SKM-1 treated with dmso at 0.1 percent for 144 hours (cell line): Measurements from ENCODE around the gene RRBP1.

Source experiments
- DNase-seq: peaks from one replicate; lab custom pipeline; 2025; ENCODE audit not compliant: unreplicated experiment; lab: John Stamatoyannopoulos, UW

Gene RRBP1

DNA sequence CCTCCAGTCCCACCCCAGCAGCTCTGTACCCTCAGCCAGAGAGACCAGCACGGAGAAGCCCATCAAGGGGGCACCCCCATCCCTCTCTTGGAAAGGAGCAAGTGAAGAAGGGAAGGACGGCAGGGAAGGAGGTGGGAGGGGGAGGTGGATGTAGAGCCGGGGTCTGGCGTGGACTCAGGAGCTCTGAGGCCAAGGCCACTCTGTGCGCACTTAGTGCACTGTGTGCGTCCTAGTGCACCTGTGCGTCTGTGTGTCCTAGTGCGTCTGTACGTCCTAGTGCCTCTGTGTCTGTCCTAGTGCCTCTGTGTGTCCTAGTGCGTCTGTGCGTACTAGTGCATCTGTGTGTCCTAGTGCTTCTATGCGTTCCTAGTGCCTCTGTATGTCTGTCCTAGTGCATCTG lies 58.0 kb downstream of the RRBP1 start:
- DNase-seq, result no peak

DNA sequence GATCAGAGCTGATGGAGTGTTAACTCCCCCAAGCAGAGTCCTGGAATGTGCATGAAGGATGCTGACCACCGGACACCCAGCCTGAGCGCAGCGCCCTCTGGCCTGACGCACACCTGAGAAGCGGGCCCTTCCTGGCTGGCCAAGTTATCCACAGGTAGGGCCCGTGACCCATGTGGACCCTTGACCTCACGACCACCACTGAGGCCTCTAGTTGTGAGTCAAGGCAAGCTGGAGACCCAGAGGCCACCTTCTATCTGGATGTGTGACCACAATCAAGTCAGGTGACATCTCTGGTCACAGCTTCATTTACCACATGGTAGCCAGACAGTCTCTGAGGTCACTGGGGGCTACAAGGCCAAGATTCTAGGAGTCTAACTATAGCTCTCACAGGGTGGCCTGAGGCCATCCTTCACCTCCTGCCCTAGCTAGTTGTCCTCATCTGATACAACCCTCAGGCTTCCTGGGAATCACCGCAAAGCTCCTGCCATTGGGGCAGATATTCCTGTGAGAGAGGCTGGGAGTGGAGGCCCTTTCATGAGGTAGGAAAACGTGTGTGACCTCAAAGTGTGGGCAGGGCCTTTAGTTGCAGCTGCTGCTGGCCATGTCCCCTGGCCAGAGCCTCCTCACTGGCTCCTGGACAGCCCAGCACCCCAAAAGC lies 59.1 kb downstream of the RRBP1 start:
- DNase-seq, result no peak

- no peak for DNase-seq
Measured at GRCh38 chr20:17622086-17622850, 59.8 kb downstream of the RRBP1 start.

- DNase-seq, result no peak
Measured at GRCh38 chr20:17621229-17621968, 60.6 kb downstream of the RRBP1 start.

DNA sequence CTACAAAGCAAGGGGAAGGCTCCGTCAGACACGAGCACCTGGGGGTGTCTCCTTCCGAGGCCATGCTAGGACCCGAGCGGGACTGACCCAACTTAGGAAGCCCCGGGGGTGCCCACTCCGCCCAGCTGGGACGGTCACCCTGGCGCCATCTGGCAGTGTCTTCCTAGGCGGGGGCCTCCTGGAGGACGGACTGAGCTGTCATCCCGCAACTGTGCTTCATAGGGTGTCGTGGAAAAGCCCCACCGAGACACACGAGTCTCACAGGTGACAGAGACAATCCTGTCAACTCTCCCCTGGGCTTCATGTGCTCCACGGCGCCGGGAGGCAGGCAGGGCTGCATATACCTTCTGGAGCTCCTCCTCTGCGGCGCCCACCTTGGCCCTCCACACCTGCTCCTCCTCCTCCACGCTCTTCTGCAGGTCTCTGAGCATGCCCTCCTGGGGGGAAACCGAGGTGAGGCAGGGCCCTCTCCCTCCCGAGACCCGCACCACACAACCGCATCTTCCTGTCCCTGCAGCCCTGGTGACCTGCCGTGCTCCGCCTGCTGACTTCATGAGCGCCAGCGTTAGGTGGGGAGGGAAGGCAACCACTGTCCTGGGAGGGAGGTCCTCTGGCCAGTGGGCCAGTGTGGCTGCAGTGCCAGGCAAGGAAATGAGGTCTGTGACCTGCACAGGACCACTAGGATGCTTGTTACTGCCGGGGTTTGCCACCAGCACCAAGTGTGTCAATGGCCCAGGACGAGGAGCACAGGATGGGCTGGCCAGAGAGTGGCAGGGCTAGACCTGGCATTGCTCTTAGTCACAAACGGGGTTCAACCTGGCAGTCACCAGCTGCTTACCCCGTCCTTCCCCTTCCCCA lies 61.4 kb downstream of the RRBP1 start:
- no peak for DNase-seq

- DNase-seq, result no peak
Measured at GRCh38 chr20:17619351-17620093, 62.5 kb downstream of the RRBP1 start.

GRCh38 chr20:17618673-17619013 lies 63.4 kb downstream of the RRBP1 start:
- no peak for DNase-seq

DNA sequence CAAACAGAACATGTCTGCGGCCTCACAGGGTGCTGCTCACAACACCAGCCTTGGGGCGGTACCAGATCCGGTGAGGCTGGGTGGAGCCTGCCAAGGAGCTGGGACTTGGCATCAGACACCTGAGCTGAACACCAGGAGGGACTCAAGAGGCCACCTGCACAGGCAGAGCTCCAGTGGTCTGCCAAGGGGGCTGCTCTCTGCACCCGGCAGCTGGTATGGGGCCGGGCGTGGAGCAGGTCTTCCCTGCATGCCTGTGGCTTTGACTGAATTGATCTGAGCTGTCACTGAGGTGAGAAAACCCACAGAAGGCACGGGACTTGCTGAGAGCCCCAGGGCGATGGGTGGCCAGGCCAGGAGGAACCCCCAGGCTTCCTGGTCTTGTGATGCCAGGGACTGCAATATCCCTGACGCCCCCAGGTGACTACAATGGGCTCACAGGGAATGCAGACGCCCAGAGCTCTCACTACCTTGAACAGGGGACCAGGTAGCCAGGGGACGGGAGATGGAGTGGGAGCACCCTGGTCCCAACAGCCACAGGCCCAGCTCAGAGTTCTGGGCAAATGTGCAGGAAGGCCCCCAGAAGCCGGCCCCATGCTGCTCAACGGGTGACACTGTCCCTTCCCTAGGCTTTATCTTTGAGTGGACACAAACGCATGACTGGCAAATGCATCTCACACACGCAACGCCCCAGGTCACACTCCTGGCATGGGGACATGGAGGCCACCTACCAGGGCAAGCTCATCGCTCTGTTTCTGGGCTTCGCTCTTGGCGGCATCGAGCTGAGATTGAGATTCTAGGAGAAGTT lies 64.0 kb downstream of the RRBP1 start:
- DNase-seq, result no peak

GRCh38 chr20:17617212-17617867 lies 64.7 kb downstream of the RRBP1 start:
- no peak for DNase-seq

DNA sequence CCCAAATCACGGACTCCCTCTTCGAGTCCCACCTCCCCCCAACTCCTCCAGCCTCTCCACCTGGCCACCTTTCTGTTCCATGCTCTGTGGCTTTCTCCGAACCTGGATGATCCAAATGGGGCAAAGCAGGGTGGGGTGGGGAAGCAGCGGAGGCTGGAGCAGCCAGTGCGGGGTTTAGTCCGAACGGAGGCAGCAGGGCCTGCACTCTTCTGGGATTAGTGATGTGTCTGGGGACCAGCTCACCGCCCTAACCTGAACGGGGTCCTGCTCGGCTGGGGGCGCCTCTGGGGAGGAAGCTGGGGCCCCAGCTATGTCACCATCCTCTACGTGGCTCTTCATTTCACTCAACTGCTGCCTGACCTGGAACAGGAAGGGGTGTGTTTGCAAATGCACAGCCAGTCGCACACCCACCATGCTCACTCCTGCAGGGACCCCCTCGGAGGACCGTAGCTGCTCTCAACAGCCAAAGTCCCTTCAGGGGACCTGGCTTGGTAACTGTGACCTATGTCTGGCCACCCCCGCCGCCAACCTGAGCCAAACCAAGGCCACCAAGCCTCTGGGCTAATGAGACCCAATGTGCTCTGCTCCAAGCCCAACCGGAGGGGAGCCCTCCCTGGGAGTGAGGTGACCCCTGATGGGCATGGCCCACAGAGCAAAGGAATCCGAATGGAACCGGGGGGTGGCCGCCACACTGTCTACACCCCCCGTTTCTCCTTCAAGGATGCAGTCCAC lies 65.4 kb downstream of the RRBP1 start:
- DNase-seq, result no peak

DNA sequence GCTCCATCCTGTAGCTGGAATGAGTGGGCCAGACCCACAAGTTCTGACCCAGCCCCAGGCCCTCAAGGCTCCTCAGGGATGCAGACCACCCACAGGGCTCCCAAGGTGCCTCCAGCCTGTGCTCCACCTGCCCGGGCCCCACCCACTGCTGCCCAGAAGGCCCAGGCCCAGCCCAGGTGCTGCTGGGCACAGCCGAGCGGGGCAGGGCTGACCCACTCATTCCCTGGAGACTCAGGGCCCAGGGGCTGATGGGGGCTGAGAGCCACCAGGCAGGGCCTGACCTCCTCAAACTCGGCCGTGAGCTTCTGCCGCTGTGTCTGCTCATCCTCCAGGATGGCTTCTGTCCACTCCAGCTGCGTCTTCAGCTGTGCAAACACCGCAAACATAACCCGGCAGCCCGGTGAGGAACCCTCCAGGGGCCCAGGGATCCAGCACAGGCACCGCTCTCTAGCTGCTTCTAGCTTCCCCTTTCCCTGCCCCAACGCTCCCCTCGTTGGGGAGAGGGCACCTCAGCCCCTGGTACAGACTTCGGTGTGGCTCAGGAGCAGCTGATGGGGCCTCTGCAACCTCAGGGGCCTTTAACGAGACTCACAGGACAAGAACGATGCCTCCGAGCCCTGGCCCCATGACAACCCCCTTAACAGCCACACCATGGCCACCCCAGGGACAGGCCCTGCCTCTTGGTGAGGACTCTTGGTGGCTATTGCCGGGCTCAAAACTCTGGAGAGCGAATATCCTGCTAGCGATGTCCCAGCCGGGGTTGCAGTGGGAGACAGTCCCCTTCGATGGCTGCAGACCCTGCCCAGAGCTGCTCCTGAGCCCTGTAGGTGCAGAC lies 66.2 kb downstream of the RRBP1 start:
- DNase-seq, result no peak

DNA sequence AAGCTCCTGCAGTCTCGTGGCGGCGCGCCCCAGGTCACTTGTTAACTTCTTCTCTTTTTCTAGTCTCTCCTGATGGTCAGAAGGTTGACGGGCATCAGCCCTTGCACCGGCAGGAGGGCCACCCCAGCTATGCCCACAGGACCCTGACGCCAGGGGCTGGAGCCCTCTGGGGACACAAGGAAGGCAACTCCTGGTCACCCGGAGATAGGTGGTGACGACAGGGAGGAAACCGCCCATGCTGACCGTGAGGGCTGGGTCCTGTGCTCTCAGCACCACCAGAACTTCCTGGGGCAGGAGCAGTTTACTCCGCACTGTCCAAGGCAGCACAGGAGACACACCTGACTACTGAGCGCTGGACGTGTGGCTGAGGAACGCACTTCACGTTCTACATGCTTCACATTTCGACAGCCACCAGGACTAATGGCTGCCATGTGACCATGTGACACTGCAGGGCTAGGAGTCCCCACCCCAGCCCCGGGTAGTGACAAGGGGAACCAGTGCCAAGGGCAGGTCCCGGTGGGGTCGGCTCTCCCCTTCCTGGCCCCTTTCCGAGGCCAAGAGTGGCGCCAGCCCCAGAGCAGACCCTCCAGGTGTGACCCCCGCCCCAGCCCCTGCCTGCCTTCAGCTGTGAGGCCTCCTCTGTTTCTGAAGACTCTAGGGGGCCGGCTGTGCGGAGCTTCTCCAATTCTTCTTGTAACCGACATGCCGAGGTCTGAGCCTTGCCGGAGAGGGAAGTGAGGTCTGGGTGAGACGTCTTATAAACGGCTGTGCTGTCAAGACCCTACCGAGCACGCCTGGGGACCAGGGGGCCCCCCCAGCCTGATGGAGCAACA lies 67.0 kb downstream of the RRBP1 start:
- no peak for DNase-seq

GRCh38 chr20:17614176-17614811 lies 67.7 kb downstream of the RRBP1 start:
- no peak for DNase-seq

DNA sequence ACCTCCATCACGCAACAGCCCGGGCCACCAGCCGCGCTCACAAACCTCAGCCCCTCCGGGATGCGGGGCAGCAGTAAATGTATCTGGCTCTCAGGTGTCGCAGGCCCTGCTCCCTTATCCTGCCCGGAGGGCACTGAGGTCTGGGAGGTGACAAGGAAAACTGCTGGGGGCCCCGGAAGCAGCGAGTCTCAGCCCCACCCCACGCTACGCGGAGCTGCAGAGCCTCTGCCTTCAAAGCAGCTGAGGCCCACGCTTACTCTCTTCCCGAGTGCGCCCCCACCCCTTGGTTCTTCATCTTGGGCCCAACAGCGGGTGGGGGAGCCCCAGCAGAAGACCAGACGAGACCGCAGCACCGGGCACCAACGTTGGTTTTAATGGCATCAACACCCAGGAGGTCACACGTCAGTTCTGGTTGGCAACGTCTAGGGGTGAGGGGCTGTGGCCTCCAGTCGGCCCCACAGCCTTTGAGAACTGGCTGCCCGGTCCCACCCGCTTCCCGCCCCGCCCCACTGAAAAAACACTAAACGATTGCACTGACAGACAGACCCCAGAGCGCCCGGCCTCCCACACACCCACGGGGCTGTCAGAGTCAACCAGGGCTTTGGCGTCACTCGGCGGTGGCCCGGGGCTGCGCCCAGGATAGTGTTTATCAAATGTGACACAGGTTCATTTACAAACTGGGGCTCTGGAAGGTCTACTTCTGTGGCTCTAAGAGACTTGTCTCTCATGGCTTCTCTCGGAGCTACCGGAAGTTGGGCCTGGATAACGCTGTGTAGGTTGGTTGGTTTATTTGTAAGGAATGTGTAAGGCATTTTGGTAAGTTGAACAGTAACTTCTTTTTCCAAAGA lies 68.5 kb downstream of the RRBP1 start:
- DNase-seq, result no peak

GRCh38 chr20:17612992-17613327 lies 69.1 kb downstream of the RRBP1 start:
- no peak for DNase-seq
